Activated naive CD4-positive, alpha-beta T cell treated with anti-CD3 and anti-CD28 coated beads, Interleukin-2, amount 50 U/mL, for 24 hours (primary cell): ENCODE data around the gene PCDHGC4.

Experiments used
- H3K27ac Mint-ChIP-seq: one replicate; pipeline ENCODE4 v1.8.0; 2021; ENCODE audit warnings: mild to moderate bottlenecking, mixed read lengths
- H3K27me3 Mint-ChIP-seq: one replicate; pipeline ENCODE4 v1.8.0; 2021; ENCODE audit warnings: mixed read lengths
- H3K36me3 Mint-ChIP-seq: one replicate; pipeline ENCODE4 v1.8.0; 2021; ENCODE audit warnings: mixed read lengths
- H3K4me1 Mint-ChIP-seq: one replicate; pipeline ENCODE4 v1.8.0; 2021; ENCODE audit warnings: mixed read lengths
- H3K4me3 Mint-ChIP-seq: one replicate; pipeline ENCODE4 v1.8.0; 2021; ENCODE audit warnings: mild to moderate bottlenecking, mixed read lengths
- H3K9me3 Mint-ChIP-seq: one replicate; pipeline ENCODE4 v1.8.0; 2021; ENCODE audit warnings: mixed read lengths

Gene PCDHGC4

GRCh38 chr5:141485321-141486055, 658 bp downstream of the PCDHGC4 start:
- Mint-ChIP-seq H3K4me1 (peaks cover 14% of the 10 kb centered on the region), H3K27me3 (peaks cover 63% of the 10 kb centered on the region), H3K36me3 (no peaks in the 10 kb centered on the region), H3K27ac (no peak overlapping the region), H3K4me3 (peak overlapping the region; percentile 61), H3K9me3 (no peaks in the 10 kb centered on the region)

DNA sequence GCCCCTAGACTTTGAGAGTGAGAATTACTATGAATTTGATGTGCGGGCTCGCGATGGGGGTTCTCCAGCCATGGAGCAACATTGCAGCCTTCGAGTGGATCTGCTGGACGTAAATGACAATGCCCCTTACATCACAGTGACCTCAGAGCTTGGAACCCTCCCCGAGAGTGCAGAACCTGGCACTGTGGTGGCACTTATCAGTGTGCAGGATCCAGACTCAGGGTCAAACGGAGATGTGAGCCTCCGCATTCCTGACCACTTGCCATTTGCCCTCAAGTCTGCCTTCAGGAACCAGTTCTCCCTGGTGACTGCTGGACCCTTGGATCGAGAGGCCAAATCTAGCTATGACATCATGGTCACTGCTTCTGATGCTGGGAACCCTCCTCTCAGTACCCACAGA, 1.3 kb downstream of the PCDHGC4 start:
- no peaks in the 10 kb centered on the region for H3K36me3 Mint-ChIP-seq
- no peak overlapping the region for H3K27ac Mint-ChIP-seq
- H3K4me3 Mint-ChIP-seq, result no peak overlapping the region
- H3K9me3 Mint-ChIP-seq, result no peaks in the 10 kb centered on the region
- H3K4me1 Mint-ChIP-seq, result peaks cover 14% of the 10 kb centered on the region
- peaks cover 66% of the 10 kb centered on the region for H3K27me3 Mint-ChIP-seq

GRCh38 chr5:141487131-141487530, 2.3 kb downstream of the PCDHGC4 start:
- Mint-ChIP-seq H3K27me3 (peaks cover 68% of the 10 kb centered on the region), H3K36me3 (no peaks in the 10 kb centered on the region), H3K4me1 (peaks cover 17% of the 10 kb centered on the region), H3K9me3 (no peaks in the 10 kb centered on the region), H3K4me3 (no peak overlapping the region), H3K27ac (no peak overlapping the region)

GRCh38 chr5:141488591-141489561, 4.0 kb downstream of the PCDHGC4 start, which contains the start of gene PCDHGC5:
Gene PCDHGC5 (plus strand): TSS chr5:141489081. CDS start chr5:141489241, 160 bp downstream.
- H3K27me3 Mint-ChIP-seq, result peaks cover 63% of the 10 kb centered on the region
- H3K27ac Mint-ChIP-seq, result no peak within 1 kb of the TSS

DNA sequence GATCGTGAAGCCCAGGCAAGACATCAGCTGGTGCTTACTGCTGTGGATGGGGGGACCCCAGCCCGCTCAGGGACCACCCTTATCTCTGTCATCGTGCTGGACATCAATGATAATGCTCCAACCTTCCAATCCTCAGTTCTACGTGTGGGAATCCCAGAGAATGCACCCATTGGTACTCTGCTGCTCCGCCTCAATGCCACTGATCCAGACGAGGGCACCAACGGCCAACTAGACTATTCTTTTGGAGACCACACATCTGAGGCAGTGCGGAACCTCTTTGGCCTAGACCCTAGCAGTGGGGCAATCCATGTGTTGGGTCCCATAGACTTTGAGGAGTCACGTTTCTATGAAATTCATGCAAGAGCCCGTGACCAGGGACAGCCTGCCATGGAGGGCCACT, 5.0 kb downstream of the PCDHGC4 start:
- H3K36me3 Mint-ChIP-seq, result no peaks in the 10 kb centered on the region
- no peaks in the 10 kb centered on the region for H3K9me3 Mint-ChIP-seq
- H3K27ac Mint-ChIP-seq, result no peak overlapping the region

More at GRCh38 chr5:141488591-141489561, 4.0 kb downstream of the PCDHGC4 start, which contains the start of gene PCDHGC5:
- peaks cover 18% of the 10 kb centered on the region for H3K4me1 Mint-ChIP-seq
- no peaks in the 10 kb centered on the region for H3K9me3 Mint-ChIP-seq
- H3K4me3 Mint-ChIP-seq, result no peak within 1 kb of the TSS
- H3K36me3 Mint-ChIP-seq, result no peaks in the 10 kb centered on the region

GRCh38 chr5:141490271-141490670, 5.4 kb downstream of the PCDHGC4 start:
- Mint-ChIP-seq H3K4me3 (no peak overlapping the region), H3K27me3 (peaks cover 53% of the 10 kb centered on the region), H3K4me1 (peaks cover 6% of the 10 kb centered on the region), H3K9me3 (no peaks in the 10 kb centered on the region), H3K27ac (no peak overlapping the region), H3K36me3 (no peaks in the 10 kb centered on the region)

More for the DNA sequence above, 5.0 kb downstream of the PCDHGC4 start:
- H3K4me3 Mint-ChIP-seq, result no peak overlapping the region
- peaks cover 57% of the 10 kb centered on the region for H3K27me3 Mint-ChIP-seq
- H3K4me1 Mint-ChIP-seq, result peaks cover 10% of the 10 kb centered on the region

GRCh38 chr5:141490771-141491170, 5.9 kb downstream of the PCDHGC4 start:
- H3K4me1 Mint-ChIP-seq, result peaks cover 7% of the 10 kb centered on the region
- H3K4me3 Mint-ChIP-seq, result no peak overlapping the region
- H3K27ac Mint-ChIP-seq, result peak overlapping the region; percentile 71
- peaks cover 56% of the 10 kb centered on the region for H3K27me3 Mint-ChIP-seq
- H3K36me3 Mint-ChIP-seq, result no peaks in the 10 kb centered on the region
- H3K9me3 Mint-ChIP-seq, result no peaks in the 10 kb centered on the region

DNA sequence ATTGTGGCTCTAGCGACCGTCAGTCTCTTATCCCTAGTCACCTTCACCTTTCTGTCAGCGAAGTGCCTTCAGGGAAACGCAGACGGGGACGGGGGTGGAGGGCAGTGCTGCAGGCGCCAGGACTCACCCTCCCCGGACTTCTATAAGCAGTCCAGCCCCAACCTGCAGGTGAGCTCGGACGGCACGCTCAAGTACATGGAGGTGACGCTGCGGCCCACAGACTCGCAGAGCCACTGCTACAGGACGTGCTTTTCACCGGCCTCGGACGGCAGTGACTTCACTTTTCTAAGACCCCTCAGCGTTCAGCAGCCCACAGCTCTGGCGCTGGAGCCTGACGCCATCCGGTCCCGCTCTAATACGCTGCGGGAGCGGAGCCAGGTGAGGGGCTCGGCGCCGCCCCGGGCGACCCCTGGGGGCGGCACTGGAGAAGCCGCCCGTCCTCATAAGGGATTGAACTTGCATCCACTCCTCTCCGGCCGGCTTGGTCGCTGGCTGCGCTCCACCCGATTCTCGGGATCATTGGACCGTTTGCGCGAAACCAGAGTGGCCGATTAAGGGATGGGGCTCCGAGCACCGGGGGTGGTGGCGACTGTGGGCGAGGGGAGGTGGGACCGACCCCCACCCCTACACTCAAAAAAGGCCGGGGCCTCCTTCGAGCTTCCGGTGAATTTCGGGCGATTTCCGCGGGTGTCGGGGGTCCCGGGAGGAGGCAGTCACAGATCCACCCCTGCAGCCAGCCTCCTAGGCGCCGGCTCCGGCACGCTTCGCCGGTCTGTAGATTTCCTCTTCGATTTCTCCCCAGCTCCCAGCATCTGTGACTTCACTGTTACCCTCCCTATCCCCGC, 6.7 kb downstream of the PCDHGC4 start:
- Mint-ChIP-seq H3K4me1 (peaks cover 7% of the 10 kb centered on the region), H3K9me3 (no peaks in the 10 kb centered on the region), H3K27ac (peak overlapping the region; percentile 85), H3K36me3 (no peaks in the 10 kb centered on the region), H3K4me3 (peak overlapping the region; percentile 78), H3K27me3 (peaks cover 54% of the 10 kb centered on the region)

DNA sequence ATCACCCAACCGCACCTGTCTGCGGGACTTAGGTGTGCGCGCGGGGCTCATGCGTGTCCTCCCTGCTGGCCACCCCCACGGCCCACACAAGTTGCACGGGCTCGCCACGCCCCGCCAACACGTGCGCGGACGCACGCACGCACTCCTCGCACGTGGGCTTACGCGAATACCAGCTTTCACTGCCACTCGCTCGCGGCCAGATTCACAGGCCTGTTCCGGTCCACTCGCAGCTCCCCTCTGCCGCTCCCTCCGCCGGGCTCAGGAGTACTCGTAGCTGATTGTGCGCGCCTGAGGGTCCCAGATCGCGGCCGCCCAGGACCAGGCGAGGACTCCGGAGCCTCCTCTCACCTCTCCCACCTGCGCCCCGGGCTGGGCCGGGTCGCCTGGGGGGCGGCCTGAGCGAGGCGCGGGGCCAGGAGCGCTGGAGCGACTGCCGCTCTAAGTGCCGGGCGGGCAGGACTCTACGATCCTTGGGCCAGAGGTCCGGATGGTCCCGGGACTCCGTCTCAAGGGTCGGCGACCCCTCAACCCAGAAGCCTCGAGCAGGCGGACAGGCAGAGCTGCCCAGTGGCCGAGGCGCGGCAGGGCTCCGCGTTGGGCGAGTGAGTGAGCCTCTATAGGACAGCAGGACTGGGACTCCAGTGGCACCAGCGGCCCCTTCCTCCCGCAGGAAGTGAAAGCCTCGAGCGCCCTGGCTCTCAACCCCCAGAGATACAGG, 7.5 kb downstream of the PCDHGC4 start:
- Mint-ChIP-seq H3K9me3 (no peaks in the 10 kb centered on the region), H3K36me3 (no peaks in the 10 kb centered on the region), H3K27me3 (peaks cover 50% of the 10 kb centered on the region), H3K4me1 (peaks cover 7% of the 10 kb centered on the region), H3K27ac (peak overlapping the region; percentile 85), H3K4me3 (peak overlapping the region; percentile 78)

GRCh38 chr5:141493500-141494422, 8.9 kb downstream of the PCDHGC4 start:
- Mint-ChIP-seq H3K27me3 (peaks cover 49% of the 10 kb centered on the region), H3K27ac (no peak overlapping the region), H3K4me1 (peaks cover 7% of the 10 kb centered on the region), H3K9me3 (no peaks in the 10 kb centered on the region), H3K36me3 (no peaks in the 10 kb centered on the region), H3K4me3 (no peak overlapping the region)

DNA sequence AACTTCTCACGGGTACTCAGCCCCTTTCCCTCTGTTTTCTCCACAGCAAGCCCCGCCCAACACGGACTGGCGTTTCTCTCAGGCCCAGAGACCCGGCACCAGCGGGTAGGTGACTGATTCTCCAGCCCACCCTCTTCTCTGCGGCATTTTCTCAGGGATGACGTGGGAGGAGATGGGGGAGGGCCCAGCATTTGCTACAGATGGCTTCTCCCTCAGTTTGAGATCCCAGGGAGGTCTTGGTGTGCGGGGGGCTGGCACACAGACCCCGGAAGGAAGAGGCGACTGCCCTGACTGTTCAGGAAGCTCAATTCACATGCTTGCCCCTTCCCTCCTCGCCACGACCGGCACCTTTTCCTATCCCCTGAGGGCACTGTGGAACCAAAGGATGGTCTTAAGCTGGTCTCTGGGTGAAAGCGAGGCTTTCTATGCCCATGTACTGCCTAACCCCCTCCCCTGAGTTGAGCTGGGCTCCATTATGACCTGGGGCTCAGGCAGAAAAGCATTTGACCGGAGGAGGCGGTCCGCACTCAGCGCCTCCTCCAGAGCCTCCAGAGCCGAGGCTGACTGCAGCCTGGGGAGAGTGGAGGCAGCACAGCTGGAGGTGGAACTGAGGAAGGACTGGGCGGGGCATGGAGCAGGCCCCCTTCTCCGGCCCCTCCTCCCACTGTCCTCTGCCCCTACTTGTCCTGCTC, 10.1 kb downstream of the PCDHGC4 start:
- no peak overlapping the region for H3K4me3 Mint-ChIP-seq
- no peaks in the 10 kb centered on the region for H3K36me3 Mint-ChIP-seq
- no peak overlapping the region for H3K27ac Mint-ChIP-seq
- no peaks in the 10 kb centered on the region for H3K9me3 Mint-ChIP-seq
- peaks cover 43% of the 10 kb centered on the region for H3K27me3 Mint-ChIP-seq
- H3K4me1 Mint-ChIP-seq, result peaks cover 7% of the 10 kb centered on the region

- Mint-ChIP-seq H3K9me3 (no peaks in the 10 kb centered on the region), H3K36me3 (no peaks in the 10 kb centered on the region), H3K4me1 (peaks cover 7% of the 10 kb centered on the region), H3K27me3 (peaks cover 39% of the 10 kb centered on the region), H3K27ac (no peak overlapping the region), H3K4me3 (peak overlapping the region; percentile 35)
These were observed 10.6 kb downstream of the PCDHGC4 start for GRCh38 chr5:141495453-141495811.

DNA sequence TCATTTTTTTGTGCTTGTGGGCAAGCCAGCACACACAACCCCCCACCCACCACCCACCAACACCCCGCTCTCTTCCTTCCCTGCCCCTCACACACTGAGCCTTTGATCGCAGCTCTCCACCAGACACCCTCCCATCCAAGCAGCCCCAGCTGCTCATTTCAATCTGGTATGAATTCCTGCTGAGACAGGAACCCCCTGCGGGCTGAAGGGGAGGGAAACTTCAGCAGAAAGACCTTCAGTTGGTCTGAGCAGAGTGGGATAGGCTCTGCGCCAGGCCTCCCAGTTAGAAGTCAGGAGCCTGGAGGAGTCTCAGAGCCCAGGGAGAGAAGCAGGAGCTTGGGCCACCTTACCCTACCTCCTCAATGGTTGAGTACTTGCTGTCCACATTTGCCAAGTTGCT, 11.2 kb downstream of the PCDHGC4 start:
- H3K27me3 Mint-ChIP-seq, result peaks cover 33% of the 10 kb centered on the region
- H3K9me3 Mint-ChIP-seq, result no peaks in the 10 kb centered on the region
- H3K4me1 Mint-ChIP-seq, result peaks cover 7% of the 10 kb centered on the region
- H3K4me3 Mint-ChIP-seq, result no peak overlapping the region
- no peak overlapping the region for H3K27ac Mint-ChIP-seq
- no peaks in the 10 kb centered on the region for H3K36me3 Mint-ChIP-seq
